HepG2 (cell line): Measurements from ENCODE around the gene PIP4K2C. TPM values are rescaled to one million over a fixed set of nuclear protein-coding genes. Genes with fewer than 3 reads are reported as not detected.

Experiments used
- AGO2 ChIP-seq: fragments of 200-400 bp; formaldehyde crosslinking; optimal IDR thresholded peaks from 2 replicates; pipeline ENCODE3; 2017; ENCODE audit warnings: mild to moderate bottlenecking, low read depth, low read length, moderate library complexity
- EEA1 ChIP-seq: sonication (generic); formaldehyde crosslinking; IDR thresholded peaks from 2 replicates; pipeline ENCODE4 v1.5.1; 2020; ENCODE audit warnings: mild to moderate bottlenecking, missing genetic modification reagents, borderline replicate concordance
- FOXO1 ChIP-seq: sonication (generic); formaldehyde crosslinking; IDR thresholded peaks from 2 replicates; pipeline ENCODE4 v1.4.0; 2020; ENCODE audit warnings: missing genetic modification reagents
- HNRNPK ChIP-seq: fragments of 200-400 bp; formaldehyde crosslinking; IDR thresholded peaks from 2 replicates; pipeline ENCODE4 v1.6.1; 2018; ENCODE audit warnings: low read length, low read depth, moderate library complexity, mild to moderate bottlenecking; ENCODE audit not compliant: poor library complexity, severe bottlenecking
- HOXA9 ChIP-seq: sonication (generic); formaldehyde crosslinking; IDR thresholded peaks from 2 replicates; pipeline ENCODE4 v1.8.1; 2022; ENCODE audit warnings: missing genetic modification reagents, mild to moderate bottlenecking, moderate library complexity, borderline replicate concordance
- NFE2L1 ChIP-seq: sonication (generic); formaldehyde crosslinking; IDR thresholded peaks from 2 replicates; pipeline ENCODE4 v1.4.0; 2020; ENCODE audit warnings: missing genetic modification reagents, mild to moderate bottlenecking, borderline replicate concordance
- PHF20 ChIP-seq: sonication (generic); formaldehyde crosslinking; IDR thresholded peaks from 2 replicates; pipeline ENCODE4 v1.5.0; 2020; ENCODE audit warnings: mild to moderate bottlenecking, missing genetic modification reagents
- PPARG ChIP-seq: conservative IDR thresholded peaks from 2 replicates; pipeline ENCODE4 v1.6.1; 2016; ENCODE audit warnings: missing biosample characterization, missing genetic modification reagents
- RORA ChIP-seq: sonication (generic); formaldehyde crosslinking; IDR thresholded peaks from 2 replicates; pipeline ENCODE4 v1.5.0; 2020; ENCODE audit warnings: mild to moderate bottlenecking, missing genetic modification reagents, moderate library complexity
- SMAD9 ChIP-seq: sonication (generic); formaldehyde crosslinking; IDR thresholded peaks from 2 replicates; pipeline ENCODE4 v1.5.1; 2020; ENCODE audit warnings: mild to moderate bottlenecking, missing genetic modification reagents
- TCF12 ChIP-seq, 2 experiments: fragments of 450-650 bp in 1 of 2; sonication (generic) in 1 of 2; formaldehyde crosslinking in 1 of 2; IDR thresholded peaks; 2 replicates each; pipeline versions ENCODE4 v1.6.1 to v1.8.0; 2017 to 2022; ENCODE audit warnings: antibody characterized with exemption in 1 of 2, mild to moderate bottlenecking in 1 of 2, missing genetic modification reagents in 1 of 2, moderate library complexity in 1 of 2
- XBP1 ChIP-seq: sonication (generic); formaldehyde crosslinking; IDR thresholded peaks from 2 replicates; pipeline ENCODE4 v1.5.0; 2020; ENCODE audit warnings: missing genetic modification reagents
- ZNF296 ChIP-seq: sonication (generic); formaldehyde crosslinking; conservative IDR thresholded peaks from 2 replicates; pipeline ENCODE4 v1.5.0; 2020; ENCODE audit warnings: mild to moderate bottlenecking, missing genetic modification reagents
- ZNF615 ChIP-seq: sonication (generic); formaldehyde crosslinking; IDR thresholded peaks from 2 replicates; pipeline ENCODE4 v1.5.0; 2020; ENCODE audit warnings: mild to moderate bottlenecking, missing genetic modification reagents, borderline replicate concordance
- ZNF672 ChIP-seq: sonication (generic); formaldehyde crosslinking; IDR thresholded peaks from 2 replicates; pipeline ENCODE4 v1.8.1; 2022; ENCODE audit warnings: missing genetic modification reagents
- ZNF761 ChIP-seq: sonication (generic); formaldehyde crosslinking; conservative IDR thresholded peaks from 2 replicates; pipeline ENCODE4 v1.4.0; 2020; ENCODE audit warnings: mild to moderate bottlenecking, missing genetic modification reagents
- polyA plus RNA-seq, 8 experiments: library from polyadenylated mRNA; depleted of rRNA in 3 of 8; stranded (reverse) in 7 of 8; unstranded in 1 of 8; fragments of >200 nt; fragmentation: Illumina TruSeq in 4 of 8; extraction: Trizol in 4 of 8; gene quantifications; 2 replicates each; pipeline versions ENCODE4 v1.2.1 to v1.2.3, GENCODE V29; 2011 to 2016; ENCODE audit warnings: low read depth in 4 of 8, missing spikeins in 1 of 8, mixed read lengths in 1 of 8; ENCODE audit not compliant: insufficient read depth in 1 of 8
- total RNA-seq, 5 experiments: library from RNA; depleted of rRNA; stranded (reverse); fragments of >200 nt; fragmentation: Illumina TruSeq; extraction: Trizol; gene quantifications; 2 replicates each; pipeline ENCODE4 v1.2.3, GENCODE V29; 2016; ENCODE audit warnings: low read depth in 1 of 5
- TF ChIP-seq, protein P1 (sequence below): sonication (generic); formaldehyde crosslinking; IDR thresholded peaks from 2 replicates; pipeline ENCODE4 v1.8.1; 2022; ENCODE audit warnings: mild to moderate bottlenecking, missing genetic modification reagents
- TF ChIP-seq, protein P2 (sequence below): sonication (generic); formaldehyde crosslinking; IDR thresholded peaks from 2 replicates; pipeline ENCODE4 v1.8.0; 2023; ENCODE audit warnings: mild to moderate bottlenecking, missing genetic modification reagents
- TF ChIP-seq, protein P3 (sequence below): sonication (generic); formaldehyde crosslinking; IDR thresholded peaks from 2 replicates; pipeline ENCODE4 v1.8.0; 2022; ENCODE audit warnings: missing genetic modification reagents, low read depth, mild to moderate bottlenecking, borderline replicate concordance
- TF ChIP-seq, protein P4 (sequence below): sonication (generic); formaldehyde crosslinking; IDR thresholded peaks from 2 replicates; pipeline ENCODE4 v1.8.0; 2022; ENCODE audit warnings: low read depth, missing genetic modification reagents
- TF ChIP-seq, protein P5 (sequence below): sonication (generic); formaldehyde crosslinking; IDR thresholded peaks from 2 replicates; pipeline ENCODE4 v1.4.0; 2020; ENCODE audit warnings: mild to moderate bottlenecking, missing genetic modification reagents
- TF ChIP-seq, protein P6 (sequence below): sonication (generic); formaldehyde crosslinking; conservative IDR thresholded peaks from 2 replicates; pipeline ENCODE4 v1.8.0; 2022; ENCODE audit warnings: missing genetic modification reagents

Gene PIP4K2C
- total and polyA plus RNA-seq, 2 of the 13 experiments (the other 11 are each of a cell fraction or from before 2014, with no cell fraction given) = 23.3 to 26.4 TPM

- TF ChIP-seq, protein P1, sequence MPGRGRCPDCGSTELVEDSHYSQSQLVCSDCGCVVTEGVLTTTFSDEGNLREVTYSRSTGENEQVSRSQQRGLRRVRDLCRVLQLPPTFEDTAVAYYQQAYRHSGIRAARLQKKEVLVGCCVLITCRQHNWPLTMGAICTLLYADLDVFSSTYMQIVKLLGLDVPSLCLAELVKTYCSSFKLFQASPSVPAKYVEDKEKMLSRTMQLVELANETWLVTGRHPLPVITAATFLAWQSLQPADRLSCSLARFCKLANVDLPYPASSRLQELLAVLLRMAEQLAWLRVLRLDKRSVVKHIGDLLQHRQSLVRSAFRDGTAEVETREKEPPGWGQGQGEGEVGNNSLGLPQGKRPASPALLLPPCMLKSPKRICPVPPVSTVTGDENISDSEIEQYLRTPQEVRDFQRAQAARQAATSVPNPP (CRISPR knock-in tag) = no peak
- TF ChIP-seq EEA1 (CRISPR knock-in tag) (no peak), ZNF761 (no peak), TCF12 (IDR thresholded peaks at IDR 0.05) (no peak), TCF12 (CRISPR knock-in tag; IDR thresholded peaks at IDR 0.05) (no peak), PHF20 (CRISPR knock-in tag) (0 out of 2 replicates have a peak, but pooled peaks have one; percentile 12), FOXO1 (CRISPR knock-in tag) (no peak), XBP1 (no peak), NFE2L1 (CRISPR knock-in tag) (0 out of 2 replicates have a peak, but pooled peaks have one; percentile 65), ZNF296 (0 out of 2 replicates have a peak, but pooled peaks have one; percentile 9), AGO2 (peak; percentile 8), ZNF672 (CRISPR knock-in tag) (no peak), HNRNPK (peak; percentile 81), ZNF615 (CRISPR knock-in tag) (no peak), HOXA9 (no peak), SMAD9 (CRISPR knock-in tag) (no peak), RORA (CRISPR knock-in tag) (no peak), PPARG (CRISPR knock-in tag) (no peak)
- TF ChIP-seq, protein P2, sequence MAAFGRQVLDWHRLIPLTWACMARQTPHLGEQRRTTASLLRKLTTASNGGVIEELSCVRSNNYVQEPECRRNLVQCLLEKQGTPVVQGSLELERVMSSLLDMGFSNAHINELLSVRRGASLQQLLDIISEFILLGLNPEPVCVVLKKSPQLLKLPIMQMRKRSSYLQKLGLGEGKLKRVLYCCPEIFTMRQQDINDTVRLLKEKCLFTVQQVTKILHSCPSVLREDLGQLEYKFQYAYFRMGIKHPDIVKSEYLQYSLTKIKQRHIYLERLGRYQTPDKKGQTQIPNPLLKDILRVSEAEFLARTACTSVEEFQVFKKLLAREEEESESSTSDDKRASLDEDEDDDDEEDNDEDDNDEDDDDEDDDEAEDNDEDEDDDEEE (CRISPR knock-in tag) = no peak
- TF ChIP-seq, protein P3, sequence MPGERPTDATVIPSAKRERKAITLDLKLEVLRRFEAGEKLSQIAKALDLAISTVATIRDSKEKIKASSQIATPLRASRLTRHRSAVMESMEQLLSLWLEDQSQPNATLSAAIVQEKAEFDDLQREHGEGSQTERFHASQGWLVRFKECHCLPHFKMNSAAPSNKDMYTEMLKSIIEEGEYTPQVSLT (CRISPR knock-in tag) = no peak
- TF ChIP-seq, protein P4, sequence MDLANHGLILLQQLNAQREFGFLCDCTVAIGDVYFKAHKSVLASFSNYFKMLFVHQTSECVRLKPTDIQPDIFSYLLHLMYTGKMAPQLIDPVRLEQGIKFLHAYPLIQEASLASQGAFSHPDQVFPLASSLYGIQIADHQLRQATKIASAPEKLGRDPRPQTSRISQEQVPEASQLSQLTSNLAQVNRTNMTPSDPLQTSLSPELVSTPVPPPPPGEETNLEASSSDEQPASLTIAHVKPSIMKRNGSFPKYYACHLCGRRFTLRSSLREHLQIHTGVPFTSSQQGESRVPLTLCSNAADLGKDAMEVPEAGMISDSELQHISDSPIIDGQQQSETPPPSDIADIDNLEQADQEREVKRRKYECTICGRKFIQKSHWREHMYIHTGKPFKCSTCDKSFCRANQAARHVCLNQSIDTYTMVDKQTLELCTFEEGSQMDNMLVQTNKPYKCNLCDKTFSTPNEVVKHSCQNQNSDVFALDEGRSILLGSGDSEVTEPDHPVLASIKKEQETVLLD (CRISPR knock-in tag) = no peak
- TF ChIP-seq, protein P5, sequence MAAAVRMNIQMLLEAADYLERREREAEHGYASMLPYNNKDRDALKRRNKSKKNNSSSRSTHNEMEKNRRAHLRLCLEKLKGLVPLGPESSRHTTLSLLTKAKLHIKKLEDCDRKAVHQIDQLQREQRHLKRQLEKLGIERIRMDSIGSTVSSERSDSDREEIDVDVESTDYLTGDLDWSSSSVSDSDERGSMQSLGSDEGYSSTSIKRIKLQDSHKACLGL (CRISPR knock-in tag) = no peak; the same call in 1 of the 2 replicates
- TF ChIP-seq, protein P6, sequence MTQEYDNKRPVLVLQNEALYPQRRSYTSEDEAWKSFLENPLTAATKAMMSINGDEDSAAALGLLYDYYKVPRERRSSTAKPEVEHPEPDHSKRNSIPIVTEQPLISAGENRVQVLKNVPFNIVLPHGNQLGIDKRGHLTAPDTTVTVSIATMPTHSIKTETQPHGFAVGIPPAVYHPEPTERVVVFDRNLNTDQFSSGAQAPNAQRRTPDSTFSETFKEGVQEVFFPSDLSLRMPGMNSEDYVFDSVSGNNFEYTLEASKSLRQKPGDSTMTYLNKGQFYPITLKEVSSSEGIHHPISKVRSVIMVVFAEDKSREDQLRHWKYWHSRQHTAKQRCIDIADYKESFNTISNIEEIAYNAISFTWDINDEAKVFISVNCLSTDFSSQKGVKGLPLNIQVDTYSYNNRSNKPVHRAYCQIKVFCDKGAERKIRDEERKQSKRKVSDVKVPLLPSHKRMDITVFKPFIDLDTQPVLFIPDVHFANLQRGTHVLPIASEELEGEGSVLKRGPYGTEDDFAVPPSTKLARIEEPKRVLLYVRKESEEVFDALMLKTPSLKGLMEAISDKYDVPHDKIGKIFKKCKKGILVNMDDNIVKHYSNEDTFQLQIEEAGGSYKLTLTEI (CRISPR knock-in tag) = no peak
These were observed 41.3 kb downstream of the PIP4K2C start (continued) for GRCh38 chr12:57632073-57632957.
